ENCODE measurements around the gene RPS19. TPM values are rescaled to one million over a fixed set of nuclear protein-coding genes. Genes with fewer than 3 reads are reported as not detected.

RPS19 gene
- total RNA-seq, 1 experiment from 2014 or later, result 3,152 TPM

- Mint-ChIP-seq H3K27me3 (ENCODE audit: low read depth) (peaks cover 10% of the 10 kb centered on the region), H3K36me3 (peaks cover 37% of the 10 kb centered on the region), H3K4me1 (peaks cover 7% of the 10 kb centered on the region), H3K27ac (peak overlapping the region; percentile 91), H3K4me3 (no peak overlapping the region), H3K9me3 (no peaks in the 10 kb centered on the region)
- CTCF ChIA-PET, result interaction anchor here (0.6 to 3.7 kb wide), 29 partner anchors 8 to 240 kb away, joined by 3 to 46 read pairs (median 5); partner anchors contain the start of genes ARHGEF1, ATP1A3, ERFL and RABAC1
- POLR2A ChIA-PET, result interaction anchor here (0.6 to 4.3 kb wide), 11 partner anchors 8 to 86 kb away, joined by 3 to 30 read pairs (median 6); partner anchors contain the start of genes ARHGEF1, RABAC1 and RPS19
- ATAC-seq (peak; percentile 70), DNase-seq (ENCODE audit: low spot score) (peak; percentile 94)
- peak; percentile 10; the same call in 1 of the 2 replicates for TF ChIP-seq ZNF121 (CRISPR knock-in tag; IDR thresholded peaks at IDR 0.05)
- TF ChIP-seq MLX (CRISPR knock-in tag; IDR thresholded peaks at IDR 0.05), result no peak
- 0 out of 2 replicates have a peak, but pooled peaks have one; percentile 42 for TF ChIP-seq MAX (CRISPR knock-in tag; IDR thresholded peaks at IDR 0.05)
- no peak for TF ChIP-seq ZNF263 (CRISPR knock-in tag; IDR thresholded peaks at IDR 0.05; ENCODE audit: low read depth)
- no peak for TF ChIP-seq CREB1 (CRISPR knock-in tag; IDR thresholded peaks at IDR 0.05)
- TF ChIP-seq SP1 (CRISPR knock-in tag; conservative IDR thresholded peaks at IDR 0.05), result no peak
- 0 out of 2 replicates have a peak, but pooled peaks have one; percentile 10 for TF ChIP-seq GABPB1 (CRISPR knock-in tag; IDR thresholded peaks at IDR 0.05)
- TF ChIP-seq NFATC4 (CRISPR knock-in tag; IDR thresholded peaks at IDR 0.05), result peak; percentile 90
- peak; percentile 87 for TF ChIP-seq PRRX2 (CRISPR knock-in tag; IDR thresholded peaks at IDR 0.05)
- TF ChIP-seq HMGA2 (CRISPR knock-in tag; IDR thresholded peaks at IDR 0.05), result no peak
- no peak for TF ChIP-seq ZSCAN18 (CRISPR knock-in tag; IDR thresholded peaks at IDR 0.05)
- TF ChIP-seq IRF1 (CRISPR knock-in tag; IDR thresholded peaks at IDR 0.05), result no peak
- TF ChIP-seq ZNF532 (CRISPR knock-in tag; IDR thresholded peaks at IDR 0.05; ENCODE audit: borderline replicate concordance), result peak; percentile 90
- 0 out of 2 replicates have a peak, but pooled peaks have one; percentile 39 for TF ChIP-seq RORB (CRISPR knock-in tag; IDR thresholded peaks at IDR 0.05)
- TF ChIP-seq CDX4 (CRISPR knock-in tag; IDR thresholded peaks at IDR 0.05; ENCODE audit: borderline replicate concordance), result 0 out of 2 replicates have a peak, but pooled peaks have one; percentile 1
- no peak for TF ChIP-seq STAT6 (CRISPR knock-in tag; conservative IDR thresholded peaks at IDR 0.05; ENCODE audit: low read depth)
- 0 out of 2 replicates have a peak, but pooled peaks have one; percentile 11 for TF ChIP-seq USF1 (CRISPR knock-in tag; IDR thresholded peaks at IDR 0.05)
- no peak for TF ChIP-seq MYBL2 (CRISPR knock-in tag; IDR thresholded peaks at IDR 0.05)
- peak; percentile 87 for TF ChIP-seq ERG (CRISPR knock-in tag; IDR thresholded peaks at IDR 0.05)
These were observed 13.0 kb downstream of the RPS19 start for GRCh38 chr19:41872775-41873647.
